ENCODE measurements around the gene TNKS1BP1. TPM values are rescaled to one million over a fixed set of nuclear protein-coding genes. Genes with fewer than 3 reads are reported as not detected.

TNKS1BP1 gene
- total and polyA plus RNA-seq, 9 of the 15 experiments (the other 6 are each of a cell fraction or from before 2014, with no cell fraction given) = 1.1 to 47.2 (median 10.9) TPM

- DNase-seq (ENCODE audit: extremely low read depth in 1 of 4, low spot score in 3 of 4) = peak; percentile 50 to 71 (median 53)
- peaks cover 39% of the 10 kb centered on the region for H3K79me2 ChIP-seq (ENCODE audit: control insufficient read depth, insufficient read depth, low read length)
- no peaks in the 10 kb centered on the region for H3K9me3 ChIP-seq (replicated peaks; ENCODE audit: control insufficient read depth, insufficient read depth, low read depth, low read length)
- H3K9ac ChIP-seq (ENCODE audit: insufficient read depth in 1 of 2, low read depth in 2 of 2, low read length in 2 of 2) = peak overlapping the region; percentile 24 to 87
- intact Hi-C loops (cut with micrococcal nuclease) (loop anchor here (1.0 kb wide), 1 partner anchor 11 kb away; no protein-coding TSS in a partner anchor), in situ Hi-C loops (cut with MboI) (no loop called here)
- H4K20me1 ChIP-seq (replicated peaks; ENCODE audit: control insufficient read depth, insufficient read depth, low read length) = peaks cover 7% of the 10 kb centered on the region
- H3K27ac ChIP-seq (ENCODE audit: extremely low read depth, low read depth, low read length) = peak overlapping the region; percentile 49; the same call in 2 of the 3 replicates
- peak; percentile 78 for FAIRE-seq
- H3K4me2 ChIP-seq (ENCODE audit: insufficient read depth, low read length) = peak overlapping the region; percentile 78
- peaks cover 47 to 61% of the 10 kb centered on the region in 2 experiments for H3K4me1 ChIP-seq (replicated peaks in 1 of 2; ENCODE audit: control insufficient read depth in 2 of 2, insufficient read depth in 2 of 2, low read length in 2 of 2)
- H3K27me3 ChIP-seq (ENCODE audit: control insufficient read depth in 2 of 2, insufficient read depth in 2 of 2, low read length in 2 of 2) = no peaks in the 10 kb centered on the region
- 2% methylated on average over 10 of the region's 13 CpGs for WGBS (ENCODE audit: insufficient coverage, low coverage, missing lambda C conversion rate)
- ATAC-seq = peak; percentile 8
- BruUV-seq (replicated peaks) = TSS peak; percentile 35
- POLR2A ChIA-PET = interaction anchor here (0.6 to 6.3 kb wide), 10 partner anchors 9 to 463 kb away, joined by 3 to 68 read pairs (median 3); no protein-coding TSS in a partner anchor
- H2AFZ ChIP-seq (ENCODE audit: low read depth, low read length) = no peak overlapping the region; the same call in 1 of the 2 replicates
- CTCF ChIA-PET (ENCODE audit: low intra/inter-chr PET ratio) = no interaction called here
- H3K4me3 ChIP-seq = peak overlapping the region; percentile 18
- H3K9me1 ChIP-seq (ENCODE audit: control insufficient read depth, insufficient read depth, low read length) = peaks cover 7% of the 10 kb centered on the region
- peaks cover 56% of the 10 kb centered on the region for H3K36me3 ChIP-seq (ENCODE audit: control insufficient read depth, insufficient read depth, low read length)
- TF ChIP-seq ZBTB7A (IDR thresholded peaks at IDR 0.05; ENCODE audit: borderline replicate concordance, control insufficient read depth, low read depth, low read length) = 0 out of 2 replicates have a peak, but pooled peaks have one; percentile 27
- 0 out of 2 replicates have a peak, but pooled peaks have one; percentile 39 for TF ChIP-seq CXXC5 (CRISPR knock-in tag; IDR thresholded peaks at IDR 0.05)
- 0 out of 2 replicates have a peak, but pooled peaks have one; percentile 27 for TF ChIP-seq EGR1 (conservative IDR thresholded peaks at IDR 0.05)
- 0 out of 2 replicates have a peak, but pooled peaks have one; percentile 30 for TF ChIP-seq ZBTB26 (CRISPR knock-in tag; IDR thresholded peaks at IDR 0.05)
- TF ChIP-seq GABPA (tag; conservative IDR thresholded peaks at IDR 0.05; ENCODE audit: low read depth) = 0 out of 2 replicates have a peak, but pooled peaks have one; percentile 18
- TF ChIP-seq MBD2 (IDR thresholded peaks at IDR 0.05; ENCODE audit: borderline replicate concordance, low read depth) = peak; percentile 1; the same call in 1 of the 2 replicates
- TF ChIP-seq MTA2 (IDR thresholded peaks at IDR 0.05; ENCODE audit: low read depth) = peak; percentile 26; the same call in 1 of the 2 replicates
- TF ChIP-seq ZNF263 (CRISPR knock-in tag; IDR thresholded peaks at IDR 0.05; ENCODE audit: borderline replicate concordance) = peak; percentile 66; the same call in 1 of the 2 replicates
- no peak for TF ChIP-seq ATF1 (CRISPR knock-in tag; IDR thresholded peaks at IDR 0.05)
- TF ChIP-seq ATF1 (tag; IDR thresholded peaks at IDR 0.05) = peak; percentile 52
- 0 out of 2 replicates have a peak, but pooled peaks have one; percentile 59 for TF ChIP-seq ARID1B (IDR thresholded peaks at IDR 0.05)
- peak; percentile 12 for TF ChIP-seq CHD1 (IDR thresholded peaks at IDR 0.05; ENCODE audit: low read length)
- peak; percentile 66 to 75; a peak in 1 of 4 replicates for TF ChIP-seq MAZ (CRISPR knock-in tag; conservative IDR thresholded peaks at IDR 0.05 in 1 of 2, IDR thresholded peaks at IDR 0.05 in 1 of 2)
- TF ChIP-seq SP1 (CRISPR knock-in tag; IDR thresholded peaks at IDR 0.05) = 0 out of 2 replicates have a peak, but pooled peaks have one; percentile 7
- 0 out of 6 replicates have a peak, but pooled peaks of 1 of the 3 experiments have one; percentile 3 for TF ChIP-seq CTCF (IDR thresholded peaks at IDR 0.05 in 2 of 3, conservative IDR thresholded peaks at IDR 0.05 in 1 of 3; ENCODE audit: insufficient read depth in 2 of 3, low read depth in 1 of 3, low read length in 3 of 3)
- TF ChIP-seq CCNT2 (IDR thresholded peaks at IDR 0.05; ENCODE audit: borderline replicate concordance, extremely low read depth, insufficient read length, low read depth, low read length) = no peak
Measured at GRCh38 chr11:57322256-57323166, 2.2 kb downstream of the TNKS1BP1 start.

Measured in K562 (cell line).